D721Med (cell line): ENCODE results near the gene MAP1S.

Experiments used
- DNase-seq: peaks from one replicate; pipeline ENCODE4 v3.0.0; 2011; ENCODE audit warnings: low spot score; ENCODE audit not compliant: insufficient read length
- FAIRE-seq: peaks from 2 replicates; lab custom pipeline; 2011; peaks lifted over from hg19 to GRCh38; lab: Jason Lieb, UNC
- TF ChIP-seq, protein P1 (sequence below): IDR thresholded peaks from 2 replicates; pipeline ENCODE4 v1.5.1; 2012; ENCODE audit warnings: mild to moderate bottlenecking, control low read depth; ENCODE audit not compliant: insufficient read depth; ENCODE audit errors: missing control alignments

The MAP1S gene

DNA sequence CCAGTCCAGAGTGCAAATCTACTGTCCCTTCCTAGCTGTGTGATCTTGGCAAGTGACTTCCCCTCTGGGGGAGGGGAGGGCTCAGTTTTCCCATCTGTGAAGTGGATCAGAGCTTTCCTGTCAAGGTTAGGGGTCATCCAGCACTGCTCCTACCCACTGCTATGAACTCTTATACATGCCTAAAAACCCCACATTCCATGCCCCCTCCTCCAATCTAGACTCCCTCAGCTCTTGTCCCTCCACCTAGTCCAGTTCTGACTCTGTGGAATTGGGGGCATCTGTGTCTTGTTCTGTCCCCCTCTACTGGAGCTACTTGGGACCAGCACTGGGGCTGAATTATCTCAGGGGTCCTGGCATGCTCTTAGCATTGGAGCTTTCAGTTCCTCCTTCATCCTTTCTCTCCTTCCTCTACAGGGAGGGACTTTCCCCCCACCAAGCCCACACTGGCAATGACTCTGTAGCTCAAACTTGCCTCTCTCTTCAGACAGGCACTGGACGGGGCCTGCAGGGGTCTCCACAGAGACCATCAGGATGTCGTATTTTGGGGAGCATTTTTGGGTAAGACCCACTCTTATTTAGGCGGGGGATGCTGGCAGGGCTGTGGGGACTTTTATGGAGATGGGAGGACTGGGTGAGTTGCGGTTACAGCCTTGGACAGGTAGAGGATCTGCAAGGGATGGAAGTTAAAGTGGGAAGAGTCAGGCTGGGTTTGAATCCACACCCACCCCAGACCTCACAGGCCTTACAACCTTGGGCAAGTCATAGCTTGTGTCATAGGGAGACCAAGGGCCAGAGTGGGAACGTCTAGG is 35.6 kb downstream of the MAP1S start:
- TF ChIP-seq, protein P1, sequence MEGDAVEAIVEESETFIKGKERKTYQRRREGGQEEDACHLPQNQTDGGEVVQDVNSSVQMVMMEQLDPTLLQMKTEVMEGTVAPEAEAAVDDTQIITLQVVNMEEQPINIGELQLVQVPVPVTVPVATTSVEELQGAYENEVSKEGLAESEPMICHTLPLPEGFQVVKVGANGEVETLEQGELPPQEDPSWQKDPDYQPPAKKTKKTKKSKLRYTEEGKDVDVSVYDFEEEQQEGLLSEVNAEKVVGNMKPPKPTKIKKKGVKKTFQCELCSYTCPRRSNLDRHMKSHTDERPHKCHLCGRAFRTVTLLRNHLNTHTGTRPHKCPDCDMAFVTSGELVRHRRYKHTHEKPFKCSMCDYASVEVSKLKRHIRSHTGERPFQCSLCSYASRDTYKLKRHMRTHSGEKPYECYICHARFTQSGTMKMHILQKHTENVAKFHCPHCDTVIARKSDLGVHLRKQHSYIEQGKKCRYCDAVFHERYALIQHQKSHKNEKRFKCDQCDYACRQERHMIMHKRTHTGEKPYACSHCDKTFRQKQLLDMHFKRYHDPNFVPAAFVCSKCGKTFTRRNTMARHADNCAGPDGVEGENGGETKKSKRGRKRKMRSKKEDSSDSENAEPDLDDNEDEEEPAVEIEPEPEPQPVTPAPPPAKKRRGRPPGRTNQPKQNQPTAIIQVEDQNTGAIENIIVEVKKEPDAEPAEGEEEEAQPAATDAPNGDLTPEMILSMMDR, result no peak
- FAIRE-seq, result no peak

DNA sequence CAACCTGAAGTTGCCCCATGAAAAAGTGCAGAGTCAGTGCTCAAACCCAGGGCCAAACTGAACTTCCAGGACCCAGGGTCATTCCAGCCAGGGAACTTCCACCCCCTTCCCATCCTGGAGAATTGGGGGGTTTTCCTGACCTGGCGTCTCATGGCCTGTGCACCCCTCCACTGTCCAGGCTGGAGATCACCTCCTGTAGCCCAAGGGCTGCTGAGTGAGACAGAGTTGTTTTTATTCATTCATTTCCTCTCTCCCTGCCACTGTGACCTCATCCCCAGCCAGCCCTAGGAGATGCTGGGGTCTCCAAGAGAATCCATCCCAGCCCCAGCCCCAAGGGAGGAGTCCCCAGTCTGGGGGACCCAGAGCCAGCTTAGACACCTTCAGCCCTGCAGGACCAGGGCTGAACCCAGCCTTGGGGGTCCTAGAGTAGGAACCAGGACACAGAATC is 36.2 kb downstream of the MAP1S start:
- no peak for FAIRE-seq

More for the DNA sequence above, 35.6 kb downstream of the MAP1S start:
- DNase-seq, result no peak

DNA sequence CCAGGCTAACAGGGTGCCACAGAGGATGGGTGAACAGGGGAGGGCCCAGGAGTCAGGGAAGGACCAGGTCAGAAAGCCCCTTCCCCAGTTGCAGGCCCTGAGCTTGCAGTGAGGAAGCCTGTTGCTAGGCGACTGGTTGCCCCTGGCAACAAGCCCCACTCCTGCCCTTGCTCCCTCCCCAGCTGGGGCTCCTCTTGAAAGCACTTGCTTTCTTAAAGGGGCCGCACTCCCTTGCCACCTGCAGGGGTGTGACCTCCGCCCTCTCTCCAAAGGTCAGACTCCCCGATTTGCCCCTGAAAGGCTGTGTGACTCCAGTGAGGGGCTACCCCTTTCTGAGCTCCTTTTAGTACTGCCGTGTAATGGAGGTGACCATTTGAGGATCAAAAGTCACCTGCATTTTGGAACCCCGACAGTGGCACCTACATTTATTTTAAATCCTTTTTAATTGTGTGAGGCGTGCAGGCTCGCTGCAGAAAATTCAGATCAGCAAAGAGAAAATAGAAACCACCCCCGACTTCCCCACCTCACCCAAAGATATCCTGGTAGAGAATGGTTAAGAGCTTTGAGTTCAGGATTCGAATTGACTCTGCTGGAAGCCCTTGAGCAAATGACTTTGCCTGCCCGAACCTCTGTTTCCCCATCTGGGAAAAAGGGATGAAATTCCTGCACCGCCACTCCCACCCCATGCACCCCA is 36.8 kb downstream of the MAP1S start:
- peak; percentile 80 for DNase-seq
- no peak for FAIRE-seq
- TF ChIP-seq, protein P1, result no peak

More for the DNA sequence above, 36.2 kb downstream of the MAP1S start:
- DNase-seq, result no peak
- TF ChIP-seq, protein P1, result no peak

DNA sequence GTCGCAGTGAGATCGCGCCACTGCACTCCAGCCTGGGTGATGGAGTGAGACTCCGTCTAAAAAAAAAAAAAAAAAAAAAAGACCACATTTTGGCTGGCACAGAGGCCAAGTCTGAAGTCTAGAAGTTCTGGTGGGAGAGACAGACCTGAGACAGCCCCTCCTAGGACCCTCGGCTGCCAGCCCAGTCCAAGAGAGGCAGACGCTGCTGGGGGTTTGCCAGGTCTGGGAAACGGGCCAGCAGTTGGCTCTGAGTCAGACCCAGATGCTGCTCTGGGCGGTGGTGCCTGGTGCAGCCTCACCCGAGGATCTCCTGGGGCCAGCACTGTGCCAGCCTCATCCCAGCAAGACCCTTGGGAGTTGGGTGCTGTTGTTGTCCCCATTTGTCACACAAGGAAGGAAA is 37.8 kb downstream of the MAP1S start:
- TF ChIP-seq, protein P1, result no peak
- no peak for DNase-seq
- FAIRE-seq, result no peak

DNA sequence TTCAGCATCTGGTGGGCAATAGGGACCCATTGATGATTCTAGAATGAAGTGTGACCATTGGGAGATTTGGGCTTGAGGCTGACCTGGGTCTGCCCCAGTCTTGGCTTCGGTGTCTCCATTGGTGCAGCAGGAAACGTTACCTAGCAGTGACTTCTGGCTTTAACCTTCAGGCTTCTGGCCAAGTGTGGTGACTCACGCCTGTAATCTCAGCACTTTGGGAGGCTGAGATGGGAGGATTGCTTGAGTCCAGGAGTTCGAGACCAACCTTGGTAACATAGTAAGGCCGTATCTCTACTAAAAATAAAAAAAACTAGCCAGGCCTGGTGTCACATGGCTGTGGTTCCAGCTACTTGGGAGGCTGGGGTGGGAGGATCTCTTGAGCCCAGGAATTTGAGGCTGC is 39.2 kb downstream of the MAP1S start:
- no peak for DNase-seq
- TF ChIP-seq, protein P1, result no peak
- no peak for FAIRE-seq

DNA sequence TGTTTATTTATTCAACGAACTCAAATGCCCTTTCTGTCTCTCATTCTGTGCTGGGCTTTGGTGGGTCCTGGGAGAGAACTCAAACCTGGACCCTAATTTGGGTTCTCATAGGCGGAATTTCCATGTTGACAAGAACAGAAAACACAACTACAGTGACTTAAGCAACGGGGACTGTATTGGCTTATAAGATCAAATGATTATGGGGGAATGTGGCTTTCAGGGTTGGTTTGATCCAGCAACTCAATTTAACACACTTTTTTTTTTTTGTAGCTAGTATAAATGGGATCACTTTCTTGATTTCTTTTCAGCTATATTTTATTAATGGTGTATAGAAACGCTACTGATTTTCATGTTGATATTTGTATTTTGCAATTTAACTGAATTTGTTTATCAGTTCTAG is 41.9 kb downstream of the MAP1S start:
- TF ChIP-seq, protein P1, result no peak
- FAIRE-seq, result no peak
- no peak for DNase-seq
